GM12873 (cell line): Measurements from ENCODE around the gene TBCEL.

ENCODE experiments used
- TF ChIP-seq, protein P1 (sequence below): IDR thresholded peaks from 2 replicates; pipeline ENCODE4 v1.5.1; 2012; ENCODE audit warnings: low read depth, mild to moderate bottlenecking, moderate library complexity, low read length, control low read depth; ENCODE audit not compliant: insufficient read depth; ENCODE audit errors: missing control alignments

The TBCEL gene

DNA sequence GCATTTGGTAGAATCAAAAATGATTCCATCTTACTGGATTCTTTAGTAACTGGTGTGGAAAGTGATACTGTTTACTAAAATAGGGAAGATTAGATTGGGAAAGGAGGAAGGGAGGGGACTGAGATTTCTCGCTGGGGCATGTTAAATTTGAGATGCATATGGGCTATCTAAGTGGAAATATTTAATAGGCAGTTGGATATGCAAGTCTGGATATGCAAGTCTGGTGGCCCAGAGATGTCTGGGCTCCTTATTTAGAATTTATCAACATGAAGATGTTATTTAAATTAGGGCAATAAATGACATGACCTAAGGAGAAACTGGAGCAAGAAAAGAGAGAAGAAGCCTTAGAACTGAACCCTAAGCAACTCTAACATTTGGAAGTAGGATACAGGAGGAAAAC, 17.0 kb upstream of the TBCEL start:
- TF ChIP-seq, protein P1, sequence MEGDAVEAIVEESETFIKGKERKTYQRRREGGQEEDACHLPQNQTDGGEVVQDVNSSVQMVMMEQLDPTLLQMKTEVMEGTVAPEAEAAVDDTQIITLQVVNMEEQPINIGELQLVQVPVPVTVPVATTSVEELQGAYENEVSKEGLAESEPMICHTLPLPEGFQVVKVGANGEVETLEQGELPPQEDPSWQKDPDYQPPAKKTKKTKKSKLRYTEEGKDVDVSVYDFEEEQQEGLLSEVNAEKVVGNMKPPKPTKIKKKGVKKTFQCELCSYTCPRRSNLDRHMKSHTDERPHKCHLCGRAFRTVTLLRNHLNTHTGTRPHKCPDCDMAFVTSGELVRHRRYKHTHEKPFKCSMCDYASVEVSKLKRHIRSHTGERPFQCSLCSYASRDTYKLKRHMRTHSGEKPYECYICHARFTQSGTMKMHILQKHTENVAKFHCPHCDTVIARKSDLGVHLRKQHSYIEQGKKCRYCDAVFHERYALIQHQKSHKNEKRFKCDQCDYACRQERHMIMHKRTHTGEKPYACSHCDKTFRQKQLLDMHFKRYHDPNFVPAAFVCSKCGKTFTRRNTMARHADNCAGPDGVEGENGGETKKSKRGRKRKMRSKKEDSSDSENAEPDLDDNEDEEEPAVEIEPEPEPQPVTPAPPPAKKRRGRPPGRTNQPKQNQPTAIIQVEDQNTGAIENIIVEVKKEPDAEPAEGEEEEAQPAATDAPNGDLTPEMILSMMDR: no peak

DNA sequence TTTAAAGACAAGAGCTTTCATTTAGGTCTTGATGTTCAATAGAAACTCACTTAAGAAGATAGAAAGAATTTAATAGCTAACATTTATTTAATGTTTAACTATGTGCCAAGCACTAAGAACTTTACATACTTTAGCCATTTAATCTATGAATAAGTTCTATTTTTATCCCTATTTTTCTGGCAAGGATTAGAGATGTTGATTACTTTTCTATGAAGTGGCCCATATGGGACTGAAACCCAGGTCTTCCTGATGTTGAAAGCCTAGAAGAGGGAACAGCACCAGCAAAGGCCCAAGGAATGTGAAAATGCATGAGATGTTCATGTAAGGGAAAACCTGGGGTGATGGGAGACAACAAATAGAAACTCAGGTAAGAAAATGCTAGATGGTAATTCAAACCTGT, 15.4 kb upstream of the TBCEL start:
- TF ChIP-seq, protein P1: no peak

DNA sequence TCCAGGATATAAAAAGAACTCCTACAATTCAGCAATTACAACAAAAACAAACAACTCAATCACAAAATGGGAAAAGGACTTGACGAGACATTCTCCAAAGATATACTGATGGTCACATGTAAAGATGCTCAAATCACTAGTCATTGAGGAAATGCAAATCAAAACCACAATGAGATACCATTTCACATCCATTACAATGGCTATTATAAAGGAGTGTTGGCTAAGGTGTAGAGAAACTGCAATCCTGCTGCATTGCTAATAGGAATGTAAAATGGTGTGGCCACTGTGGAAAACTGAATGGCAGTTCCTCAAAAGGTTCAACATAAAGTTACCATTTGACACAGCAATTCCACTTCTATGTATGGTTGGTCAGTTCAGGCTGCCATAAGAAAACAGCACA, 11.8 kb upstream of the TBCEL start:
- TF ChIP-seq, protein P1: no peak

DNA sequence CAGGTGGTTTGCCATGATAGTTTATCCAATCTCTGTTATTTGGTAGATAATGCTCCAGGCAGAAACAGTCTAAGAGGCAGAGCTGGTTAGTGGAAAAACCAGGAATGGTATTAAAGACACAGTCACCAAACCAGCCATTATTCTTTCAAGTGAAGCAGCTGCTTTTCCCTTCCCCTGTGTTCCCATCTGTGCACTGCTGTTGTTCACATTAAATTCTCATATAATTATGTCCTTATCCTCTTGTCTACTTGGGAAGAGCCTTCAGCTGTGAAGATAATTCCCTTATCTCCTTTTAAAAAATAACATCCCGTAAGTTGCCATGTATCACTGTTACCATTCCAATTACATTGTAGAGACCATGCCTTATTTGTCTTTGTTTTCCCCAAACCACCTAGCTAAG, 5.2 kb upstream of the TBCEL start:
- TF ChIP-seq, protein P1: no peak

DNA sequence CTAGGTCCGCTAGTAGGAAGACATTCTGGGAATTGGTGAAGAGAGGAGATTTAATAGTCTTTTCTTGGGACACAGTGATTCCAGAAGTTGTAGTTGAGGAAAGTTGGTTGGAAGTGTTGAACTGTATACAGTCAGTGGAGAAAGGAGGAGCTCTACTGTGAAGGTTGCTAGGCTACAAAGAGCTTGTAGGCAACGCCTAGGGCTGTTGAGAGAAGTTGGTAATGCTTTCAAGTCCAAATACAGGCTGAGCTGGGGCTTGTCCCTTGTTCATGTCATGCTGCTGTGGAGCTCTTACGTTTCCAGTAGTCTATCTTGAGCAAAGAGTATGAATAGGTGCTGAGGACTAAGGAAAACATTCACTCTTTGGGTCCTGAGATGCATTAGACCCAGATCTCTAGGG, 1.1 kb downstream of the TBCEL start:
- TF ChIP-seq, protein P1: no peak

DNA sequence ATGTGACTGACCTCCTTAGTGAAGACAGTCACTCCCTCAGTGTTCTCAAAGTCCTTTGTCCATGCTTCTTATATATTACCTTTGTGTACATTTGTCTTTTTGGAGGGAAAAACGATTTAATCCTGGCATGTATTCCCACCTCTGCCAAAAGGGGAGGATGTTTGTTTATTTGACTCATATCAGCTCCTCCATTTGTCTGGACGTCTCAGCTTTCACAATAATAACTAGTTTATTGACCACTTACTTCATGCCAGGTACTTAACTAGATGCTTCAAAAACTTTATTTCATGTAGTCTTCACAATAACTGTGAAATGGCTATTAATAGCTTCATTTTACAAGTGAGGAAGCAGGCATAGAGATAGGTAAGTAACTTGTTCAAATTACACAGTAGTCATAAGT, 5.3 kb downstream of the TBCEL start:
- TF ChIP-seq, protein P1: no peak

DNA sequence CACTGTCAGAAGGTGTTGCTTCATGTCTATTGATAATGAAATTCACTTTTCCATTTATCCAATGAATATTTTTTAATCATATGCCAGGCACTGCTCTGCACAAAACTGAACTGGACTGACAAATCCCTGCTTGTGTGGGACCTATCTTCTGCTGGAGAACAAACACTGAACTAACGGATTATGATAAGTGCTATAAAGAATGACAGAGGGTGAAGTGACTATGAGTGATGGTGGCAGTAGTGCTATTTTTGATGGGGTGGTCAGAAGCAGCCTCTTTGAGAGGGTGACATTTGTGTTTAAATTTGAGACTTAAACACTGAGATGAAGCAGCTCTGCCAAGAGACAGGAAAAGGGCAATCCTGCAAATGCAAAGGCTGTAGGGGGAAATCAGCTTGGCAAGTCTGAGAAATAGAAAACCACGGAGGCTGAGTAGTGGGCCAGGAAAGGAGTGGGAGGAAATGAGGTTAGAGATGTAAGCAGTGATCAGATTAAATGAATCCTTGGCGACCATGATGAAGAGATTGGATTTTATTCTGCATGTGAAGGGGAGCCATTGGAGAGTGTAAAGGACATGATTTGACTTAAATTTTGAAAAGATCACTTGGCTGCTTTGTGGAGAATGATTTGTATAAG, 6.0 kb downstream of the TBCEL start:
- TF ChIP-seq, protein P1: no peak
